Astrocyte of the cerebellum (primary cell): ENCODE data around the gene WDR5.
"Not testable (repeated sequence)": the region's sequence is repeated elsewhere in the genome, so short reads cannot be mapped to it uniquely, and the experiment has no call there.

Source experiments
- DNase-seq: peaks from one replicate; pipeline ENCODE4 v3.0.0-alpha.2; 2011; ENCODE audit warnings: low read depth
- H3K4me3 ChIP-seq: 2 replicates; pipeline ENCODE4 v1.5.1; 2011; ENCODE audit warnings: mild to moderate bottlenecking, low read depth, low read length, moderate library complexity
- CTCF ChIP-seq: IDR thresholded peaks from 2 replicates; pipeline ENCODE4 v1.5.1; 2012; ENCODE audit warnings: low read length, low read depth, moderate library complexity, mild to moderate bottlenecking; ENCODE audit errors: missing control alignments
- in situ Hi-C: cut with HindIII; loops from 2 replicates; pipeline ENCODE4 v1.10.0; 2017; ENCODE audit warnings: low sequenced_read_pairs

WDR5 gene

GRCh38 chr9:134101623-134102149 lies 34.2 kb upstream of the WDR5 start:
- H3K4me3 ChIP-seq = no peak overlapping the region
- DNase-seq = no peak
- no peak for TF ChIP-seq CTCF
- in situ Hi-C loops = no loop called here

GRCh38 chr9:134103391-134103998 lies 32.4 kb upstream of the WDR5 start:
- in situ Hi-C loops = no loop called here
- TF ChIP-seq CTCF = no peak
- no peak overlapping the region for H3K4me3 ChIP-seq
- no peak for DNase-seq

- in situ Hi-C loops = no loop called here
- TF ChIP-seq CTCF = no peak
These were observed 24.8 kb upstream of the WDR5 start for GRCh38 chr9:134111064-134111463.

GRCh38 chr9:134112561-134112960 lies 23.3 kb upstream of the WDR5 start:
- no peak for TF ChIP-seq CTCF
- in situ Hi-C loops = no loop called here
- DNase-seq = no peak
- H3K4me3 ChIP-seq = no peak overlapping the region

More at GRCh38 chr9:134111064-134111463, 24.8 kb upstream of the WDR5 start:
- no peak for DNase-seq
- no peak overlapping the region for H3K4me3 ChIP-seq

GRCh38 chr9:134118972-134119371 lies 16.9 kb upstream of the WDR5 start:
- in situ Hi-C loops, DNase-seq: not testable (repeated sequence)

GRCh38 chr9:134123764-134124128 lies 12.1 kb upstream of the WDR5 start:
- DNase-seq = no peak
- TF ChIP-seq CTCF = no peak
- H3K4me3 ChIP-seq = no peak overlapping the region
- in situ Hi-C loops = no loop called here

More at GRCh38 chr9:134118972-134119371, 16.9 kb upstream of the WDR5 start:
- H3K4me3 ChIP-seq = not testable (repeated sequence)

GRCh38 chr9:134125413-134126095 lies 10.3 kb upstream of the WDR5 start:
- in situ Hi-C loops = no loop called here
- H3K4me3 ChIP-seq = no peak overlapping the region
- DNase-seq = no peak
- TF ChIP-seq CTCF = no peak
